DMS53 treated with DMSO at 0.1 percent for 48 hours (cell line): Measurements from ENCODE around the gene MRPL17.

Source experiments
- DNase-seq: peaks from one replicate; lab custom pipeline; 2025; ENCODE audit not compliant: unreplicated experiment; lab: John Stamatoyannopoulos, UW

Gene MRPL17

GRCh38 chr11:6655020-6655789 is 27.9 kb downstream of the MRPL17 start:
- no peak for DNase-seq

GRCh38 chr11:6654281-6655019 is 28.7 kb downstream of the MRPL17 start:
- DNase-seq = no peak

GRCh38 chr11:6653656-6654055 is 29.5 kb downstream of the MRPL17 start:
- no peak for DNase-seq

- no peak for DNase-seq
Observed at GRCh38 chr11:6653097-6653496, 30.0 kb downstream of the MRPL17 start.

- DNase-seq = no peak
Observed at GRCh38 chr11:6652182-6652581, 31.0 kb downstream of the MRPL17 start.

- no peak for DNase-seq
Observed at GRCh38 chr11:6650980-6651379, 32.2 kb downstream of the MRPL17 start.

- no peak for DNase-seq
Observed at GRCh38 chr11:6650104-6650503, 33.0 kb downstream of the MRPL17 start.

- DNase-seq = no peak
Observed at GRCh38 chr11:6648501-6648900, 34.6 kb downstream of the MRPL17 start.

GRCh38 chr11:6647836-6648235 is 35.3 kb downstream of the MRPL17 start:
- DNase-seq = no peak

- DNase-seq = no peak
Observed at GRCh38 chr11:6646918-6647679, 36.0 kb downstream of the MRPL17 start.

GRCh38 chr11:6646576-6646917 is 36.6 kb downstream of the MRPL17 start:
- no peak for DNase-seq

- DNase-seq = no peak
Observed at GRCh38 chr11:6646071-6646470, 37.1 kb downstream of the MRPL17 start.

GRCh38 chr11:6642957-6643356 is 40.2 kb downstream of the MRPL17 start:
- no peak for DNase-seq

- no peak for DNase-seq
Observed at GRCh38 chr11:6640985-6641701, 42.0 kb downstream of the MRPL17 start.

GRCh38 chr11:6640036-6640984 is 42.8 kb downstream of the MRPL17 start:
- no peak for DNase-seq

- no peak for DNase-seq
Observed at GRCh38 chr11:6638429-6638828, 44.7 kb downstream of the MRPL17 start.

GRCh38 chr11:6637871-6638270 is 45.3 kb downstream of the MRPL17 start:
- DNase-seq = no peak

GRCh38 chr11:6636480-6636879 is 46.7 kb downstream of the MRPL17 start:
- DNase-seq = no peak

- no peak for DNase-seq
Observed at GRCh38 chr11:6635082-6635932, 47.8 kb downstream of the MRPL17 start.
